HCT116 (cell line): ENCODE results near the gene PFKP. TPM values are rescaled to one million over a fixed set of nuclear protein-coding genes. Genes with fewer than 3 reads are reported as not detected.

Experiments used
- ATAC-seq: fragments of 200-7000 bp; cut with Tn5 transposase; 2 replicates; pipeline ENCODE4 v1.9.1; 2020; ENCODE audit warnings: mild to moderate bottlenecking, moderate library complexity
- BruUV-seq: library from RNA; stranded (reverse); fragments of 400-500 nt; replicated peaks from 2 replicates; lab custom pipeline; 2021; lab: Mats Ljungman, UMichigan
- CTCF ChIA-PET: fragments of 300-600 bp; sonication (Branson Sonifier 250); formaldehyde crosslinking; loops from one replicate; lab custom pipeline; 2021; ENCODE audit warnings: antibody characterized with exemption; lab: Charles Lee
- POLR2A ChIA-PET: fragments of 300-600, 350-600 bp; sonication (Branson Sonifier 250); formaldehyde crosslinking; loops from one replicate; lab custom pipeline; 2021; ENCODE audit warnings: antibody characterized with exemption; lab: Charles Lee
- RAD21 ChIA-PET, 2 experiments: fragments of 300-600 bp; sonication (Branson Sonifier 250); formaldehyde crosslinking; loops; one replicate each; lab custom pipeline; 2023; ENCODE audit warnings: low total read pairs in 2 of 2; ENCODE audit not compliant: uncharacterized antibody in 2 of 2, unreplicated experiment in 2 of 2, low non-redundant PET in 1 of 2; lab: Charles Lee
- DNase-seq: peaks from one replicate; pipeline ENCODE4 v3.0.0-alpha.2; 2010; ENCODE audit warnings: low read depth, low spot score
- H2AFZ ChIP-seq: fragments of 200-600 bp; shearing (Covaris generic), sonication (generic); 2 replicates; pipeline ENCODE4 v1.6.1; 2017; ENCODE audit warnings: low read depth, mixed run types, mixed read lengths, antibody characterized with exemption, low read length; ENCODE audit not compliant: poor library complexity, severe bottlenecking
- H3K27ac ChIP-seq: 2 replicates; pipeline ENCODE4 v1.5.1; 2012; ENCODE audit warnings: low read depth, low read length
- H3K27me3 ChIP-seq: fragments of 200-600 bp; sonication (generic); 2 replicates; pipeline ENCODE4 v1.6.1; 2016; ENCODE audit warnings: mixed run types, low read length, mixed read lengths; ENCODE audit not compliant: insufficient read depth
- H3K36me3 ChIP-seq, 2 experiments: fragments of 200-500 bp in 1 of 2; fragments of 200-600 bp in 1 of 2; sonication (Bioruptor generic) in 1 of 2; sonication (generic) in 1 of 2; 2 replicates each; pipeline versions ENCODE4 v1.5.1 to v1.6.1; 2014 to 2016; ENCODE audit warnings: low read length in 2 of 2, inconsistent platforms in 1 of 2, mixed read lengths in 1 of 2, mixed run types in 1 of 2; ENCODE audit not compliant: insufficient read depth in 2 of 2, control insufficient read depth in 1 of 2
- H3K4me1 ChIP-seq, 2 experiments: fragments of 200-600 bp in 1 of 2; sonication (generic) in 1 of 2; 2 replicates each; pipeline versions ENCODE4 v1.5.1 to v1.6.1; 2012 to 2017; ENCODE audit warnings: low read length in 2 of 2, inconsistent platforms in 1 of 2, mild to moderate bottlenecking in 1 of 2, mixed read lengths in 1 of 2, mixed run types in 1 of 2, moderate library complexity in 1 of 2; ENCODE audit not compliant: insufficient read depth in 2 of 2, control insufficient read depth in 1 of 2
- H3K4me2 ChIP-seq: fragments of 200-600 bp; sonication (generic); 2 replicates; pipeline ENCODE4 v1.6.1; 2017; ENCODE audit warnings: mixed run types, low read length, mixed read lengths
- H3K4me3 ChIP-seq, 2 experiments: fragments of 200-600 bp in 1 of 2; sonication (generic) in 1 of 2; replicated peaks in 1 of 2; 2 replicates each; pipeline ENCODE4 v1.5.1; 2011 to 2016; ENCODE audit warnings: low read length in 2 of 2, control low read depth in 1 of 2, low read depth in 1 of 2, mild to moderate bottlenecking in 1 of 2, mixed read lengths in 1 of 2, mixed run types in 1 of 2
- H3K79me2 ChIP-seq: fragments of 200-600 bp; sonication (generic); 2 replicates; pipeline ENCODE4 v1.6.1; 2017; ENCODE audit warnings: mild to moderate bottlenecking, mixed run types, low read length, moderate library complexity, mixed read lengths; ENCODE audit not compliant: insufficient read depth
- H3K9ac ChIP-seq: fragments of 200-600 bp; sonication (generic); 2 replicates; pipeline ENCODE4 v1.6.1; 2016; ENCODE audit warnings: low read length, mixed read lengths
- H3K9me2 ChIP-seq: fragments of 200-600 bp; sonication (generic), shearing (Covaris generic); 2 replicates; pipeline ENCODE4 v1.6.1; 2017; ENCODE audit warnings: mixed run types, mild to moderate bottlenecking, moderate library complexity; ENCODE audit not compliant: insufficient read depth
- H3K9me3 ChIP-seq, 2 experiments: fragments of 200-500 bp in 1 of 2; fragments of 200-600 bp in 1 of 2; sonication (Bioruptor generic) in 1 of 2; sonication (generic) in 1 of 2; 2 replicates each; pipeline ENCODE4 v1.6.1; 2014 to 2017; ENCODE audit warnings: low read length in 2 of 2, mixed read lengths in 2 of 2, inconsistent platforms in 1 of 2, low read depth in 1 of 2, mild to moderate bottlenecking in 1 of 2, mixed run types in 1 of 2, moderate library complexity in 1 of 2; ENCODE audit not compliant: control insufficient read depth in 1 of 2, insufficient read depth in 1 of 2
- H4K20me1 ChIP-seq: fragments of 200-600 bp; sonication (generic), shearing (Covaris generic); 2 replicates; pipeline ENCODE4 v1.6.1; 2017; ENCODE audit warnings: mixed run types, mild to moderate bottlenecking, moderate library complexity; ENCODE audit not compliant: insufficient read depth
- ATF3 ChIP-seq: IDR thresholded peaks from 2 replicates; pipeline ENCODE4 v1.6.1; 2012
- CEBPB ChIP-seq: IDR thresholded peaks from 2 replicates; pipeline ENCODE4 v1.6.1; 2012; ENCODE audit warnings: low read depth
- ELF1 ChIP-seq: IDR thresholded peaks from 2 replicates; pipeline ENCODE4 v1.6.1; 2012; ENCODE audit warnings: low read depth, borderline replicate concordance
- EZH2phosphoT487 ChIP-seq: fragments of 200-600 bp; IDR thresholded peaks from 2 replicates; pipeline ENCODE4 v1.6.1; 2018; ENCODE audit warnings: antibody characterized with exemption, borderline replicate concordance
- FOSL1 ChIP-seq: IDR thresholded peaks from 2 replicates; pipeline ENCODE4 v1.6.1; 2012; ENCODE audit warnings: low read depth
- MAX ChIP-seq: IDR thresholded peaks from 2 replicates; pipeline ENCODE4 v1.6.1; 2012
- POLR2A ChIP-seq: IDR thresholded peaks from 2 replicates; pipeline ENCODE4 v1.7.0; 2011; ENCODE audit warnings: borderline replicate concordance; ENCODE audit not compliant: insufficient read depth, insufficient read length; ENCODE audit errors: extremely low read depth
- RAD21 ChIP-seq: IDR thresholded peaks from 2 replicates; pipeline ENCODE4 v1.6.1; 2012; ENCODE audit warnings: low read depth, mild to moderate bottlenecking
- SIN3A ChIP-seq: IDR thresholded peaks from 2 replicates; pipeline ENCODE4 v1.6.1; 2012; ENCODE audit warnings: low read depth
- SP1 ChIP-seq: IDR thresholded peaks from 2 replicates; pipeline ENCODE4 v1.6.1; 2012; ENCODE audit warnings: low read depth
- SRF ChIP-seq: IDR thresholded peaks from 2 replicates; pipeline ENCODE4 v1.6.1; 2012; ENCODE audit warnings: low read depth
- YY1 ChIP-seq: IDR thresholded peaks from 2 replicates; pipeline ENCODE4 v1.6.1; 2011; ENCODE audit warnings: low read length, low read depth, moderate library complexity, mild to moderate bottlenecking; ENCODE audit not compliant: insufficient replicate concordance; ENCODE audit errors: extremely low read depth
- ZBTB33 ChIP-seq: IDR thresholded peaks from 2 replicates; pipeline ENCODE4 v1.6.1; 2011; ENCODE audit warnings: mild to moderate bottlenecking, low read length, moderate library complexity; ENCODE audit not compliant: insufficient replicate concordance; ENCODE audit errors: extremely low read depth
- ZFX ChIP-seq: fragments of 450-650 bp; IDR thresholded peaks from 2 replicates; pipeline ENCODE4 v1.6.1; 2017
- ZNF274 ChIP-seq: fragments of 200-500 bp; sonication (Bioruptor generic); IDR thresholded peaks from 2 replicates; pipeline ENCODE4 v1.6.1; 2014; ENCODE audit warnings: mild to moderate bottlenecking, low read depth, low read length, inconsistent platforms
- intact Hi-C: fragments of 100-400 bp; cut with micrococcal nuclease; formaldehyde crosslinking; loops from 2 replicates; pipeline ENCODE4 v1.10.0; 2022
- total RNA-seq: library from RNA; stranded (reverse); gene quantifications from one replicate; pipeline ENCODE4 v1.2.1, GENCODE V29; 2021; ENCODE audit not compliant: unreplicated experiment

PFKP gene
- total RNA-seq, 1 experiment from 2014 or later: 237 TPM

- CTCF ChIA-PET: no interaction called here
- POLR2A ChIA-PET: no interaction called here
- H3K27me3 ChIP-seq: no peaks in the 10 kb centered on the region
- RAD21 ChIA-PET: no interaction called here
- no TSS peak for BruUV-seq
- H3K4me3 ChIP-seq: no peak overlapping the region
- ATAC-seq (no peak), DNase-seq (no peak)
- H2AFZ ChIP-seq: no peak overlapping the region
- no peaks in the 10 kb centered on the region for H3K4me1 ChIP-seq
- peaks cover 60 to 74% of the 10 kb centered on the region in 2 experiments for H3K36me3 ChIP-seq
- H3K27ac ChIP-seq: no peak overlapping the region
- TF ChIP-seq ELF1 (no peak), ZNF274 (no peak), ZBTB33 (no peak), YY1 (no peak), SP1 (no peak), POLR2A (no peak), ZFX (no peak), SRF (no peak), RAD21 (no peak), EZH2phosphoT487 (no peak), FOSL1 (no peak), ATF3 (no peak), MAX (no peak), CEBPB (no peak), SIN3A (no peak)
- H4K20me1 ChIP-seq: no peaks in the 10 kb centered on the region
- no peaks in the 10 kb centered on the region for H3K9me3 ChIP-seq
- intact Hi-C loops: no loop called here
- H3K9me2 ChIP-seq: no peaks in the 10 kb centered on the region
- H3K4me2 ChIP-seq: no peak overlapping the region
- no peak overlapping the region for H3K9ac ChIP-seq
- peaks cover 51% of the 10 kb centered on the region for H3K79me2 ChIP-seq
Observed at GRCh38 chr10:3106928-3107425, 39.6 kb downstream of the PFKP start.
